ENCODE data around the gene ARID3C. TPM values are rescaled to one million over a fixed set of nuclear protein-coding genes. Genes with fewer than 3 reads are reported as not detected.
A peak's percentile ranks its signal among the peaks of the same experiment; 100 is the strongest.

Gene ARID3C
- total and polyA plus RNA-seq, 2 experiments from 2014 or later = 0.21 to 0.27 TPM

GRCh38 chr9:34638138-34638445, 9.2 kb upstream of the ARID3C start:
- peak overlapping the region; percentile 65 for H3K27ac ChIP-seq
- H3K9me2 ChIP-seq (replicated peaks; ENCODE audit: insufficient read depth) = no peaks in the 10 kb centered on the region
- 30% methylated on average over 7 of the region's 7 CpGs for WGBS (ENCODE audit: low lambda C conversion rate, missing lambda C conversion rate)
- DNase-seq (ENCODE audit: low spot score) = no peak
- peaks cover 12% of the 10 kb centered on the region for H3K79me2 ChIP-seq
- peak overlapping the region; percentile 90 for H3K4me2 ChIP-seq
- peaks cover 20% of the 10 kb centered on the region for H3K4me1 ChIP-seq (ENCODE audit: insufficient read depth)
- H3K27me3 ChIP-seq = no peaks in the 10 kb centered on the region
- peak overlapping the region; percentile 23 for H3K4me3 ChIP-seq
- H2AFZ ChIP-seq = peak overlapping the region; percentile 84
- TF ChIP-seq CTCF (IDR thresholded peaks at IDR 0.05; ENCODE audit: poor library complexity) (no peak), EZH2phosphoT487 (IDR thresholded peaks at IDR 0.05; ENCODE audit: low read depth, severe bottlenecking, unreplicated experiment) (no peak), EZH2 (IDR thresholded peaks at IDR 0.05; ENCODE audit: borderline replicate concordance) (no peak)
- H3K36me3 ChIP-seq (replicated peaks; ENCODE audit: insufficient read depth, low read depth) = no peaks in the 10 kb centered on the region
- H4K20me1 ChIP-seq (ENCODE audit: insufficient read depth, poor library complexity, severe bottlenecking) = no peaks in the 10 kb centered on the region
- no peaks in the 10 kb centered on the region for H3K9me3 ChIP-seq (ENCODE audit: low read depth)

GRCh38 chr9:34637356-34638137, 8.7 kb upstream of the ARID3C start, which contains the start of gene SIGMAR1:
Gene SIGMAR1 (minus strand): TSS chr9:34637787. CDS start chr9:34637697, 90 bp downstream.
- Histone ChIP-seq H3K4me3 (peak within 1 kb of the TSS; percentile 23), H3K36me3 (replicated peaks; ENCODE audit: insufficient read depth, low read depth) (no peaks in the 10 kb centered on the region), H3K9me2 (replicated peaks; ENCODE audit: insufficient read depth) (no peaks in the 10 kb centered on the region), H3K4me1 (ENCODE audit: insufficient read depth) (peaks cover 20% of the 10 kb centered on the region), H3K27ac (peak within 1 kb of the TSS; percentile 65), H3K27me3 (no peaks in the 10 kb centered on the region), H3K79me2 (peaks cover 12% of the 10 kb centered on the region), H4K20me1 (ENCODE audit: insufficient read depth, poor library complexity, severe bottlenecking) (no peaks in the 10 kb centered on the region), H3K4me2 (peak within 1 kb of the TSS; percentile 90), H2AFZ (peak within 1 kb of the TSS; percentile 84), H3K9me3 (ENCODE audit: low read depth) (no peaks in the 10 kb centered on the region)
- DNase-seq (ENCODE audit: low spot score) = peak; percentile 95
- under 1% methylated on average over 51 of the region's 74 CpGs for WGBS (ENCODE audit: low lambda C conversion rate, missing lambda C conversion rate)
- TF ChIP-seq EZH2phosphoT487 (IDR thresholded peaks at IDR 0.05; ENCODE audit: low read depth, severe bottlenecking, unreplicated experiment) (no peak), EZH2 (IDR thresholded peaks at IDR 0.05; ENCODE audit: borderline replicate concordance) (no peak), CTCF (IDR thresholded peaks at IDR 0.05; ENCODE audit: poor library complexity) (no peak)

GRCh38 chr9:34636791-34637355, 8.0 kb upstream of the ARID3C start:
- H3K4me3 ChIP-seq = peak overlapping the region; percentile 23
- peak overlapping the region; percentile 65 for H3K27ac ChIP-seq
- peak overlapping the region; percentile 84 for H2AFZ ChIP-seq
- H3K4me1 ChIP-seq (ENCODE audit: insufficient read depth) = peaks cover 20% of the 10 kb centered on the region
- TF ChIP-seq CTCF (IDR thresholded peaks at IDR 0.05; ENCODE audit: poor library complexity) (no peak), EZH2 (IDR thresholded peaks at IDR 0.05; ENCODE audit: borderline replicate concordance) (no peak), EZH2phosphoT487 (IDR thresholded peaks at IDR 0.05; ENCODE audit: low read depth, severe bottlenecking, unreplicated experiment) (no peak)
- DNase-seq (ENCODE audit: low spot score) = no peak
- peaks cover 12% of the 10 kb centered on the region for H3K79me2 ChIP-seq
- WGBS (ENCODE audit: low lambda C conversion rate, missing lambda C conversion rate) = 13% methylated on average over 22 of the region's 23 CpGs
- no peaks in the 10 kb centered on the region for H3K9me3 ChIP-seq (ENCODE audit: low read depth)
- no peaks in the 10 kb centered on the region for H3K27me3 ChIP-seq
- no peaks in the 10 kb centered on the region for H3K9me2 ChIP-seq (replicated peaks; ENCODE audit: insufficient read depth)
- H4K20me1 ChIP-seq (ENCODE audit: insufficient read depth, poor library complexity, severe bottlenecking) = no peaks in the 10 kb centered on the region
- H3K36me3 ChIP-seq (replicated peaks; ENCODE audit: insufficient read depth, low read depth) = no peaks in the 10 kb centered on the region
- H3K4me2 ChIP-seq = peak overlapping the region; percentile 90
